A549 treated with AZD9567 at 1 μM for 4 hours (cell line): Measurements from ENCODE around the gene CACNA1C. TPM values are rescaled to one million over a fixed set of nuclear protein-coding genes. Genes with fewer than 3 reads are reported as not detected.

Experiments used
- total RNA-seq: library from RNA; stranded (reverse); fragments of 200-300 nt; extraction: Qiagen RNA extraction; gene quantifications from 5 replicates; pipeline ENCODE4 v1.2.3, GENCODE V29; 2022; ENCODE audit not compliant: insufficient read depth

The CACNA1C gene
- total RNA-seq, result 0.01 to 0.05 TPM (median 0.01 TPM) in 3 of 5 replicates, not detected in the others

DNA sequence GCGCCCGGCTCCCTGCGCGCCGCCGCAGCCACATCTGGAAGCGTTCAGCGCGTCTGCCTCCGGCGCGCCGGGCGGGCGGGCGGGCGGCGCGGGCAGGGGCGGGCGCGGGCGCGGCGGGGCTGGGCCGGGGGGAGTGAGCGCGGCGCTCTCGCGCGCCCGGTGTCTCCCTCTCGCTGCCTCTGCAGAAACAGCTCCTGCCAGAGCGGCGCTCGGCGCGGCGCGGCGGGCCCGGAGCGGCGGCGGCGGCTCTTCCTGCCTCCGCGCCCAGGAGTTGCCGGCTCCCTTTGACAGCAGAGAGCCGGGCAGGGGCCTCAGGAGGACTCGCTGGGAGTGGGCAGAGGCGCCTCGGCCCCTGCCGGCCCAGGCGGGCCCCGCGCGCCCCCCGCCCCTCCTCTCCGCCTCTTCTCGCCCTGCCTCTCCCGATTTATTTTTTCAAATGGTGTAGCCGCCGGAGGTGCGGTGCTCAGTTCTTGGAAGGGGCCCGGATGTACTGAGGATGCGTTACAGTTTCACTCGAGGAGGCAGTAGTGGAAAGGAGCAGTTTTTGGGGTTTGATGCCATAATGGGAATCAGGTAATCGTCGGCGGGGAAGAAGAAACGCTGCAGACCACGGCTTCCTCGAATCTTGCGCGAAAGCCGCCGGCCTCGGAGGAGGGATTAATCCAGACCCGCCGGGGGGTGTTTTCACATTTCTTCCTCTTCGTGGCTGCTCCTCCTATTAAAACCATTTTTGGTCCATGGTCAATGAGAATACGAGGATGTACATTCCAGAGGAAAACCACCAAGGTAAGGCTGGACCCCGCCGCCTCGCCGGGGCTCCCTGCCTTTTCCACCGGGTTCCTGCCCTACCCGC, at the start of gene CACNA1C:
TSS of gene CACNA1C (plus strand) at position 162 of the 853 bp plus-strand sequence. CDS start at position 738, 576 bp downstream.

DNA sequence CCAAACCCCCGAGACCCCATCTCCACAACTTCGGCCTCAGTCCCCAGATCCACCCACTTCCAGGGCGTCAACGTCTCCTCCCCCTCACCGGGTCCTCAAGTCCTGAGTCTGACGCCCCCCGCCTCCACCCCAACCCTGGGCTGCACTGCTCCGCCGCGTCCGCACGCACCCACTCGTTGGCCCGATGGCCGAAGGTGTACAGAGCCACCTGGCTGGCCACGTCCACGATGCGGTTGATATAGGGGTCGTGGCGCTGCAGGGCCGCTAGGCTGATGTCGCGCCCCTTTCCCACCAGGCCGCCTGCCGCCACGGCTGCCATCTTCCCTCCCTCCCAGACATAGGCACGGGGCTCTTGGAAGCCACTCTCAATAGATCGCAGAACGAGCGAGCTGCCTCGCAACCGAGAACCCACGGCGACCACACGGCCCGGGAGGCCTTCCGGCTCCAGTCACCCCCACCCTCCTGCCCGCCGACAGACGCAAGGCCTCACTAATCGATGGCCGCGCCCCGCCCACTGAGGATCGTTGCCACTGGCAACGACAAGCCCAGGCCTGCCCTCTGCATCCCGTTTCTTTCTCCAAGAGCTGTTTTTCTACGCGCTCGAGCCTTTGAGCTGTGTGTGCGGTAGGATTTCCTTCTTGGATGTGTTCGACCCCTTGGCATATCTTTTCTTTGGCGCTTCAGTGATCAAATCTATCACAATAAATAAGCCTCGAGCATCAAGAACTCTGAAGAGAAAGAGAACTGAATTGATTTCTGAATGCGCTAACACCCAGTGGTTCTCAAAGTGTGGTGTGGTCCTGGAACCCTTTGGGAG, 48.5 kb upstream of the CACNA1C start, which contains the start of gene DCP1B:
TSS of gene DCP1B (minus strand) at position 345 of the 817 bp plus-strand sequence. CDS start at position 319, 26 bp downstream.

Other genes with a start within 250 kb of the CACNA1C start
- gene LRTM2, start 232.4 kb upstream of the CACNA1C start, total RNA-seq, result 0.02 to 0.13 TPM in 2 of 5 replicates, not detected in the others
- not detected in 5 replicates for gene CACNA2D4, start 134.3 kb upstream of the CACNA1C start, total RNA-seq
- 7.7 to 9.0 TPM (median 8.6 TPM) in 5 replicates for gene DCP1B, start 48.5 kb upstream of the CACNA1C start, total RNA-seq